HUES6 (cell line): ENCODE results near the gene WWTR1.

Experiments used
- H3K27ac ChIP-seq: 2 replicates; pipeline ENCODE4 v1.7.0; 2013; ENCODE audit warnings: low read depth, mild to moderate bottlenecking, low read length, inconsistent platforms
- H3K27me3 ChIP-seq: 2 replicates; pipeline ENCODE4 v1.6.1; 2013; ENCODE audit warnings: low read length; ENCODE audit not compliant: control insufficient read depth, insufficient read depth
- H3K36me3 ChIP-seq: 2 replicates; pipeline ENCODE4 v1.6.1; 2013; ENCODE audit warnings: low read length; ENCODE audit not compliant: control insufficient read depth, insufficient read depth
- H3K4me1 ChIP-seq: 2 replicates; pipeline ENCODE4 v1.6.1; 2013; ENCODE audit warnings: low read length; ENCODE audit not compliant: control insufficient read depth, insufficient read depth
- H3K4me3 ChIP-seq: 2 replicates; pipeline ENCODE4 v1.5.1; 2013; ENCODE audit warnings: low read depth, low read length
- H3K9ac ChIP-seq: one replicate; pipeline ENCODE4 v1.6.1; 2013; ENCODE audit warnings: mild to moderate bottlenecking, low read length
- H3K9me3 ChIP-seq: 2 replicates; pipeline ENCODE4 v1.6.1; 2013; ENCODE audit warnings: low read depth, low read length; ENCODE audit not compliant: control insufficient read depth, insufficient read depth

The WWTR1 gene

DNA sequence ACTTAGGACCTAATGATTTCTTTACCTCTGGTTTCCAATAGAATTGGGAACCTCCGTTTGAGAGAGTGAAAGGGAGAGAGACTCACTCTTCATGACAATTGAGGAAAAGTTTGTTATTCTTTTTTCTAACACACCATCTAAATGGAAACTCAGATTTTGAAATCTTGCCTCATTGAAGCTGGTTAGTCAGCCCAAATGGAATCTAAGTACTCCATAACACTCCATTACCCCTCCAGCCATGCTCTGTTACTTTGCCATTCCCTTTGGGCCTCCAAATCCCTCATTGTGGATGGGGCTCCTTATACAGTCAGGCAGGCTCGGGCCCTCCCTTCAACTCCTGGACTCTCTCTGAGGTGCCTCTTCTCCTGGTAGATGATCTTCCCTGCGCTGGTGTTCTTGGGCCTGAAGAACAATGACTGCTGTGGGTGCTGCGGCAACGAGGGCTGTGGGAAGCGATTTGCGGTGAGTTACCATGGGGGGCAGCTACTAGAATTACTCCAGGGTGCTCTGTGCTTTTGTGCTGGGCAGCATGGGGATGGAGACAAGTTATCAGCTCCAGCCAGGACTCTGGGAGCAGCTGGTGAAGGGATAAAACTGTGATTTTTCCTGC lies 182.3 kb downstream of the WWTR1 start:
- no peaks in the 10 kb centered on the region for H3K27me3 ChIP-seq
- no peaks in the 10 kb centered on the region for H3K36me3 ChIP-seq
- no peak overlapping the region for H3K9ac ChIP-seq
- H3K4me1 ChIP-seq = peaks cover 14% of the 10 kb centered on the region
- no peak overlapping the region for H3K4me3 ChIP-seq
- H3K9me3 ChIP-seq = no peaks in the 10 kb centered on the region
- H3K27ac ChIP-seq = no peak overlapping the region

DNA sequence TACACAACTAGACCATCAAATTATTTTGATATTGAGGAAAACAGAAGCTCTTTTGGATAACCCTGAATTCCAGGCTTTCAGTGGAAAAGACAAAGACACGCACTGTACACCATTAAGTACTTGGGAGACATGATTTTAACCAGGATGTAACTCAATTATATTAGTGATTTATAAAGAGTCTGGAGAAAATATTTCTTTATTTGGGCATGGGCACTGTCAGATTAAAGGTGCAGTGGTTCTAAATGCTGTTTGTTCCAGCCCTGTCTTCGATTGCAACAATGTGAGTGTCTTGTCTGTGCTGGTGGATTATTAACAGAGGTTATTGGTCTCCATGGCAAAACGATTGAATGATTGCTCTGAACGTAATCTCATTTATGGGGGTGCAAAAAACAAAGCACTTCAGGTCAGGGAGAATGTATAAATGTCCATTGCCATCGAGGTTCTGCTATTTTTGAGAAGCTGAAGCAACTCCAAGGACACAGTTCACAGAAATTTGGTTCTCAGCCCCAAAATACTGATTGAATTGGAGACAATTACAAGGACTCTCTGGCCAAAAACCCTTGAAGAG lies 183.5 kb downstream of the WWTR1 start, which contains the start of gene TM4SF4:
TSS of gene TM4SF4 (plus strand) at position 448 of the 568 bp plus-strand sequence. CDS start 181 bp downstream, outside the sequence.
- H3K36me3 ChIP-seq = no peaks in the 10 kb centered on the region
- no peaks in the 10 kb centered on the region for H3K9me3 ChIP-seq
- H3K27ac ChIP-seq = no peak within 1 kb of the TSS
- no peaks in the 10 kb centered on the region for H3K27me3 ChIP-seq
- 0 out of 2 replicates have a peak, but pooled peaks cover 7% of the 10 kb centered on the region for H3K4me1 ChIP-seq
- H3K4me3 ChIP-seq = no peak within 1 kb of the TSS
- H3K9ac ChIP-seq = no peak within 1 kb of the TSS

DNA sequence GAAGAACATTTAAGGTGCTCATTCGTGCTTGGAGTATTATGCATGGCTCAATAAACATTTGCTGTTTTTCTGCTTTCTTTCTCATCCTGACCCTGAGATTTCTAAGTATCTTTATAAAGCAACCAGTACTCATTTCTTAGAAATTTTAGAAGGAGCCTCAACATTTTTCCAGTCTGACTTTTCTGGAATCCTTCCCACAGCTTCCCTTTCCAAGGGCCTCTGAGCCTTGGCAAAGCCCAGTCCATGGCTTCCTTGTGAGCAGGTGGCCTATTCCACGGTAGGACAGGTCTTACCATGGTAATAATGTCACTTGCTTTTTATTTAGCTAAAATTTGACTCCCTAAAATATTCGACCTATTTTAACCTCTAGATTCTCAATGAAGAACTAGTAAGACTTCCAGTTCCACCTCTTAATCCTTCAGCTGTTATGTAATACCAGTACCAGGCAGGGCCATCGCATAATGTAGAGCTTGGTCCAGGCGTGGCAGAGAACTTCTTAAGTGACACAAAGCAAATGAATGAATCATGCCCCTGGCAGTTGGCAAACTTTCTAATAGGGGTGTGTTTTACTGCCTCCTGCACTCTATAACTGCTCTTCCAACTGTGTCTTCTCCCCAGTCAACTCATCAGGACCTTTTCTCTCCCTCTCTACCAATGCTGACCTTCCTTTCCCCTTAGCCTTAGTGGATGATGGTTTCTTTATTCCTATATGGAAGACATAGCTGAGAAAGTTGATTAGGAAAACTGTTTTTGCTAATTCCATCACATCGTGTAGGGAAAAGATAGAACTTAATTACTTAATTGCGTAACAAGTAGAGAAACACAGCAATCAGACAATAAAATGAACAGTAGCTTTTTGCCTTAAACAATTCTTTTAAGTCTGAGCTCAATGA lies 184.2 kb downstream of the WWTR1 start:
- no peak overlapping the region for H3K4me3 ChIP-seq
- no peak overlapping the region for H3K27ac ChIP-seq
- no peak overlapping the region for H3K9ac ChIP-seq

DNA sequence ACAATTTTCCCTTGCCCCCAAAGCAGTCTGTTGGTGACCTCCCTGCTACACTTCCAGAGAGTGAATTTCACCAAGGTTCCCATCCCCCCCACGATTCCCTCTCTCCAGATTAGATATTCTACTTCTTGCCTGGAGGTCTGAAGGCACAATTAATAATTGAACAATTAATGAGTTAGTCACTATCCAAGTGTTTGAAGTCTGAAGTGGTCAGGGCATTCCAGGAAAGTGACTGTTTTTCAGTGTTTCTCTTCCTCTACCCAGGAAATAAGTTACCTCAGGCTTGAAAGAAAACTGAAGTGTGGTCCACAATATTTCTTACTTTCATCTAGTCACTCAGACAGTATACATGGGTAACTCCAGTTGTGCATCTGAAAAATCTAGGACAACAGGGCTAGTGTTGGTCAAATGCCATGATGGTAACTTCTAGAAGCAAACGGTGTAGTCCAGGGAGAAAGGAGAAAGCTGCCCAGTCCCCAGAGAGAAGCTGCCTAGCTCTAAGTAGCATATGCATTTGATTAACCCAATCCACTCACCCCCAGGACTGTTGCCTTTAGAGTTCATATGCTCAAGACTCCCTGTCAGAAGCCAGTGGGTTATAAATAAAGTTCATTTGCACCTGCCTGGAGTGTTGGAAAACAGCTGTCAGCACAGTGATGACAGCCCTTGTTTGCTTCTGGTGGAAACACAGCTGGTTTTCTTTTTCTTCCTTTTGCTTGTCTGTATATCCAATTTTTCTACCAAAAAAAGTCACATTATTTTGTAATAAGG lies 185.6 kb downstream of the WWTR1 start:
- Histone ChIP-seq H3K9ac (no peak overlapping the region), H3K9me3 (no peaks in the 10 kb centered on the region), H3K27me3 (no peaks in the 10 kb centered on the region), H3K4me3 (no peak overlapping the region), H3K36me3 (no peaks in the 10 kb centered on the region), H3K27ac (no peak overlapping the region), H3K4me1 (peaks cover 15% of the 10 kb centered on the region)

More for the DNA sequence above, 184.2 kb downstream of the WWTR1 start:
- Histone ChIP-seq H3K9me3 (no peaks in the 10 kb centered on the region), H3K27me3 (no peaks in the 10 kb centered on the region), H3K36me3 (no peaks in the 10 kb centered on the region), H3K4me1 (peaks cover 12% of the 10 kb centered on the region)

DNA sequence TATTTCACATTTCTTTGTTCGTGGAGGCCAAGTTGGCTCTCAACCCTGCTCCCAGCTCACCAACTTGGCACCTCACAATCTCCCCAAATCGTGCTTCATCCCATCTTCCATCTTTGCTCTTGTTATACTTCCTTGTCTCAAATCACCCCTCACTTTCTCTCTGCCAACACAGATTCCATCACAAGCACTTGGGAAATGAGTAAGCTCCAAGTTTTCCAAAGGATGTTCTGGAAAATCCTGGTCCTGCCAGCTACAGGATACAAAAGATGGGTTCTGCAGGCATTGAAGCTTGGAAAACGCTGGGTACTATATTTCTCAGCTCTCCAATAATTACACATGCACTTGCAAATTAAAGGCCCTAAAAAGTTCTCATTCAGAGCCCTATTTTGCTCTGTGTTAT lies 187.4 kb downstream of the WWTR1 start:
- no peaks in the 10 kb centered on the region for H3K9me3 ChIP-seq
- H3K9ac ChIP-seq = no peak overlapping the region
- no peak overlapping the region for H3K4me3 ChIP-seq
- no peak overlapping the region for H3K27ac ChIP-seq
- no peaks in the 10 kb centered on the region for H3K27me3 ChIP-seq
- no peaks in the 10 kb centered on the region for H3K36me3 ChIP-seq
- H3K4me1 ChIP-seq = peaks cover 15% of the 10 kb centered on the region

DNA sequence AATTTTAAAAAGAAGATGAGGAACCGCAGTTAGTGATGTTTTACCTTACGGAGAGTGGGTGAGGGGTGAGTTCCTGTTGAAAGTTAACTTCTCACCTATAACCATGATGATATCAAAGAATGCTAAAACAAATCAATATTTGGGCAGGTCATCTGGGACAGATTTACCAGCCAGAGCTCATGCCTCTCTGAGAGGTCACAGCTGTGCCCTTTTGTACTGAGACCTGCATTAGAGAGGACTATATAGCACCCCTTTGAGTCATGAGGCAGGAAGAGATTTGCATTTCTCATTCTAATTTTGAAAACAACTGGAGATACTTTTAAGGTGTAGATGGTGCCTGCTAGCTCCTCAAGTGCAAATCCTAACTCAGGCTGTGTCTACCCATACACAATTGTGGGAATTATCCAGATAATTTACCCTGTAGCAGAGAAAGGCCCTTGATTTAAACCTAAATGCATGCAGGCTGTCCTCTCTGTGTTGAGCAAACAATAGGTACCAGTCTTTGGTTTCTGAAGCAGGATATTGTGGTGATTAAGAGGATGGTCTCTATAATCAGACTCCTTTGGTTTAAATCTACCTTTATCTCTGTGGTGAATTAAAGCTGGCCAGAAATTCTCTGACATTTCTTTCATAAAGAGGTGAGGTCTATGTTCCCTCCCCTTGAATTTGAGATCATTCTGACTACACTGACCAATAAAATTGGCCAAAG lies 189.2 kb downstream of the WWTR1 start:
- Histone ChIP-seq H3K4me1 (peaks cover 15% of the 10 kb centered on the region), H3K27me3 (no peaks in the 10 kb centered on the region), H3K9me3 (no peaks in the 10 kb centered on the region), H3K4me3 (no peak overlapping the region), H3K36me3 (no peaks in the 10 kb centered on the region), H3K9ac (no peak overlapping the region), H3K27ac (no peak overlapping the region)
